HG03108 (cell line): ENCODE measurements around the gene TTBK1.

ENCODE experiments used
- ATAC-seq: cut with Tn5 transposase; IDR thresholded peaks from one replicate; pipeline ENCODE4 v1.9.1; 2021; ENCODE audit warnings: moderate library complexity; ENCODE audit not compliant: unreplicated experiment

The TTBK1 gene

GRCh38 chr6:43242908-43243663 lies at the start of gene TTBK1:
TTBK1 (plus strand) TSS chr6:43243481; CDS start chr6:43246661, 3,180 bp downstream.
- ATAC-seq: no peak

- ATAC-seq: no peak
Observed at GRCh38 chr6:43193929-43194328, 49.4 kb upstream of the TTBK1 start.

DNA sequence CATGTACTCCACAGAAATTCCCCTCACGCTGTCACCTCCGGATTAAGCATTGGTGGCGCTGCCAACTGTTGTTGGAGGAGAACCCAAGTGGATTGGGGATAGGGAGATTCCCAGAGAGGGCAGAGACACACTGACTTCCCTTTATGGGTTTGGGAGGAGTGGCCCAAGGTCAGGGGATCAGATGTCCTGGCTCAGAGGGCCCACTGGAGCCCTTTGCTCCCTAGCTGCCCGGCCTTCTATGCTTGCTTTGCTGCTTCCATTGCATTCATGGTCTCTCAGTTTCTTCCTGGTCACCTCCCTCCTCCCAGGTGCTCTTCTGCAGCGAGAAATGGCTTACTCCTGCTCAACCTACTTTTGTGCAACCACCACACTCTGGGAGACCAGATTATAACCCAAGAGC lies 46.9 kb upstream of the TTBK1 start:
- ATAC-seq: no peak

- no peak for ATAC-seq
Observed at GRCh38 chr6:43199912-43200311, 43.4 kb upstream of the TTBK1 start.

GRCh38 chr6:43200541-43200940 lies 42.7 kb upstream of the TTBK1 start:
- no peak for ATAC-seq

- no peak for ATAC-seq
Observed at GRCh38 chr6:43202451-43202850, 40.8 kb upstream of the TTBK1 start.

GRCh38 chr6:43203029-43203717 lies 40.1 kb upstream of the TTBK1 start:
- no peak for ATAC-seq

DNA sequence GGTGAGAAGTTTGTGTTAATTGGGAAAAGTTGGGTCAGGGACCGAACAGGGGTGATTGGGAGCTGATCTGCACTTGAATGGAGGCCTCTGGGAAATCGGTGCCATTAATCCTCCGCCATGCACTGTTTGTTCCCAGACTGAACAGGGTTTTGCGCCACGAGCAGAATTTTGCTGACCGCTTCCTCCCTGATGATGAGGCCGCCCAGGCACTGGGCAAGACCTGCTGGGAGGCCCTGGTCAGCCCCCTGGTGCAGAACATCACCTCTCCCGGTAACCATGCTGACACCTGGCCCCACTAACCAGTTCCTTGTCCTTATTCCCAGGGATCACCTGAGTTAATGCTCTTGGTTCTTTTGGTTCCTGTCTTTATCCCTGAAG lies 39.6 kb upstream of the TTBK1 start:
- ATAC-seq: no peak

DNA sequence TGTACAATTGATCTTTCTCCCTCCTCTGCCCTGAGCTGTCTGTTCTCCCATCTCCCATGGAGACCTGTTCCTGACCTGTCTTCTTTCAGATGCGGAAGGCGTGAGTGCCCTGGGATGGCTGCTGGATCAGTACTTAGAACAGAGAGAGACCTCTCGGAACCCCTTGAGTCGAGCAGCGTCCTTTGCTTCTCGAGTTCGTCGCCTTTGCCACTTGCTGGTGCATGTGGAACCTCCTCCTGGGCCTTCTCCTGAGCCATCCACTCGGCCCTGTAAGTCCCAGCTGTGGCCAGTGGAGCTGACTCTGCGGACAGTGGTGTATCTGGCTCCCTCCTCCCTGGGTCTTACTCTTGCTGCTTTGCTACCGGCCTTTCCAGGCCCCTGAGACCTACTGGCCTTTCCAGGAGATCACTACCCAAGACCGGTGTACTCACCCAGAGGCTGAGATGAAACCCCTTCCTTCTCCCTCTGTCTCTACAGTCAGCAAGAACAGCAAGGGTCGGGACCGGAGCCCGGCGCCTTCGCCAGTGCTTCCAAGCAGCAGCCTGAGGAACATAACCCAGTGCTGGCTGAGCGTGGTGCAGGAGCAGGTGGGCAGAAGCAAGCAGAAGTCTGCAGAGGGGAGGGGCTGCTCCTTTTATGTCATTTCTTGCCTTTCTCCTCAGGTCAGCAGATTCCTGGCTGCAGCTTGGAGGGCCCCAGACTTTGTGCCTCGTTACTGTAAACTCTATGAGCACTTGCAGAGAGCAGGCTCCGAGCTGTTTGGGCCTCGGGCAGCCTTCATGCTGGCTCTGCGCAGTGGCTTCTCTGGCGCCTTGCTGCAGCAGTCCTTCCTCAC lies 38.8 kb upstream of the TTBK1 start:
- ATAC-seq: no peak

DNA sequence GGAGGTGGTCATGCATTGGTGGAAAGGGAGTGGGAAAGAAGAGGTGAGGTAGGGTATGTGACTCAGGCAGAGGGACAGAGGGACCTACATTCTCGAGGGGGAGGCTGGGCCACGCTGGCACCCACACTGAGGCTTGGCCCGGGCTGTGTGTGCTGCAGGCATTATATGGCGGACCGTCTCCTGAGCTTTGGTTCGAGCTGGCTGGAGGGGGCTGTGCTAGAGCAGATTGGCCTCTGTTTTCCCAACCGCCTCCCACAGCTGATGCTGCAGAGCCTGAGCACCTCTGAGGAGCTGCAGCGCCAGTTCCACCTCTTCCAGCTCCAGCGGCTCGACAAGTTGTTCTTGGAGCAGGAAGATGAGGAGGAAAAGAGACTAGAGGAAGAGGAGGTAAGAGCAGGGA lies 37.4 kb upstream of the TTBK1 start:
- no peak for ATAC-seq

- ATAC-seq: no peak
Observed at GRCh38 chr6:43207286-43207685, 36.0 kb upstream of the TTBK1 start.

DNA sequence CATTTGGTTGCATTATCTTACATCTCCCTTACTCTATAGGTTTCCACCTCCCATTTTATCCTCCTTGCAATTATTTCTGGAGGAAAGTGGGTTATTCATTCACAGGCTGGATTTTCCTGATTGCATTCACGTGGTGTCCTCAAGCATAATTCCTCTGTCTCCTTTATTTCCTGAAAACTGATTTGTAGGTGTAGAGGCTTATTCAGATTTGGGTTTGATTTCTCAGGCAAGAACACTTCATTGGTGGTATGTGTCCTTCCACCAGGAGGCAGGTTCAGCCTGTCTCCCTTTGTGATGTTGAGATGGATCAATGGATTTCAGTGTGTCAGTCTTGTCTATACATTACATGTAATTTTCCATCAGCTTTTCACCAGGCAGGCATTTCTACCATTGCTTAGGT lies 31.3 kb upstream of the TTBK1 start:
- ATAC-seq: no peak

DNA sequence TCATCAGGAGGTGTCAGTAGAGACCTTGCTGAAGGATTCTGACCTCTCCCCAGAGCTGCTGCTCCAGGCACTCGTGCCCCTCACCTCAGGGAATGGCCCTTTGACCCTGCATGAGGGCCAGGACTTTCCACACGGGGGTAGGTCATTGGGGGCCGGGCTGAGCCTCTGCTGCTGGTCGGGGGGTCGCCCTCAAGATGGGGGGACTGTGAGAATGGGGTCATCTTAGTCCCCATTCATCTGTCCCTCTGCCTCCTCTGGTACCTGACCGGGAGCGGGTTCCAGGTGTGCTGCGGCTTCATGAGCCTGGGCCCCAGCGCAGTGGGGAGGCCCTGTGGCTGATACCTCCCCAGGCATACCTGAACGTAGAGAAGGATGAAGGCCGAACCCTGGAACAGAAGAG lies 29.9 kb upstream of the TTBK1 start:
- ATAC-seq: no peak

- no peak for ATAC-seq
Observed at GRCh38 chr6:43215066-43215465, 28.2 kb upstream of the TTBK1 start.

GRCh38 chr6:43216200-43216599 lies 27.1 kb upstream of the TTBK1 start:
- ATAC-seq: no peak

GRCh38 chr6:43217351-43217750 lies 25.9 kb upstream of the TTBK1 start:
- ATAC-seq: no peak

DNA sequence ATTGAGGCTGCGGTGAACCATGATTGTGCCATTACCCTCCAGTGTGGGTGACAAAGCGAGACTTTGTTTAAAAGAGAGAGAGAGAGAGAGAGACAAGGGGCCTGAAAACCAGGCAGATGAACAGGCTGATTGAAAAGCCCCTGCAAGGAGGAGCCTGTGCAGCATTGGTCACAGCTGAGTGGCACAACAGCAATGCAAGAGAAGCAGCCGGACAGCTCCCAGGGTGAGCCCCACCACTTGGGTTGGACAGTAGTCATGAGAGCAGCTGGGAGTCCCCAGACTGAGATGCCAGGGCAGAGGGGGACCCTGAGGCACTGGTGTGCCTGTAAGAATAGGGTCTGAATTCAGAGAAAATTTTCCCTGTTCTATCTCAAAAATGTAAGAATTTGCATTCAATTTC lies 24.2 kb upstream of the TTBK1 start:
- ATAC-seq: no peak

GRCh38 chr6:43219814-43220213 lies 23.5 kb upstream of the TTBK1 start:
- ATAC-seq: no peak

DNA sequence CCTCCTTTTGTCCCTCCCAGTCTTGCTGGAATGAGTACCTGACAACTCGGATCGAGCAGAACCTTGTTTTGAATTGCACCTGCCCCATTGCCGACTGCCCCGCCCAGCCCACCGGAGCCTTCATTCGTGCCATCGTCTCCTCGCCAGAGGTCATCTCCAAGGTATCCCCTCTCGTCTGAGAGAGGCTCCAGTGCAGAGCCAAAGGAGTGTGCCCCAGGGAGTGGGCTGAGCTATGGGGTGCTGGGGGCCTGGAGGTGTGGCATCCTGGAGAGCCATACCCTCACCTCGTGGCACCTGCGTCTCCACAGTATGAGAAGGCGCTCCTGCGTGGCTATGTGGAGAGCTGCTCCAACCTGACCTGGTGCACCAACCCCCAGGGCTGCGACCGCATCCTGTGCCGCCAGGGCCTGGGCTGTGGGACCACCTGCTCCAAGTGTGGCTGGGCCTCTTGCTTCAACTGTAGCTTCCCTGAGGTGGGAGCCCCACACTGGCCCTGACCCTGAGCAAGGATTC lies 22.8 kb upstream of the TTBK1 start:
- no peak for ATAC-seq

DNA sequence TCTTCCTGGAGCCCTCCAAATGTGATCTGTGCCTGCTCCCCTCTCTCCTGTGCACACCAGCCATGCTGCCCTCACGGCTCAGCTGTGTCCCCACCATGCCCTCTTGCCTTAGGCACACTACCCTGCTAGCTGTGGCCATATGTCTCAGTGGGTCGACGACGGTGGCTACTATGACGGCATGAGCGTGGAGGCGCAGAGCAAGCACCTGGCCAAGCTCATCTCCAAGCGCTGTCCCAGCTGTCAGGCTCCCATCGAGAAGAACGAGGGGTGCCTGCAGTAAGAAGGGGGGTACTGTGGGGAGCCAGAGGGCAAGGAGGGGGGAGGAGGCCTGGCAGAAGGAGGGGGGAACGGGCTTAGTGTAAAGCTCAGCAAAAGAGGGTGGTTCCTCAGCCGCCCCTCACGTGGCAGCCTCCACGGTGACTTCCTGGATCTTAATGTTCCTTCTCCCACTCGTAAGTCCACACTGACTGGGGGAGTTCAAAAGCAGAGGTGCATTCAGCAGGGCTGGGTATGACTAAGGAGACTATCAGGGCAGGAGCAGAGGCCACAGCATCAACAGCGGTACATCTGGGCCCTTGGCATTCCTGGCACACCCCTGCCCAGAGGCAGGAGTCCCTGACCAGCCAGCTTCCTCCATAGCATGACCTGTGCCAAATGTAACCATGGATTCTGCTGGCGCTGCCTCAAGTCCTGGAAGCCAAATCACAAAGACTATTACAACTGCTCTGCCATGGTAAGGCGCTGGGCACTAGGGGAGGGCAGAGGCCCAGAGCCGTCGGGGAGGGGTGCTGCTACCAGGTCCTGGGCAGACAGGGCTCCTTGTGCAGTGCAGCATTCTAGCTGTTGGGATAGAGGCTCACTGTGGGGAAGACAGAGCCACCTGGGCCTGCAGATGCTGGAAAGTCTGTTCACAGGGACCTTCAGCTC lies 22.0 kb upstream of the TTBK1 start:
- no peak for ATAC-seq
